ENCODE measurements around the gene TALDO1. TPM values are rescaled to one million over a fixed set of nuclear protein-coding genes. Genes with fewer than 3 reads are reported as not detected.

The TALDO1 gene
- total and polyA plus RNA-seq, 2 of the 8 experiments (the other 6 are each of a cell fraction or from before 2014, with no cell fraction given): 265 to 308 TPM

- TF ChIP-seq TAF7 (optimal IDR thresholded peaks at IDR 0.05; ENCODE audit: borderline replicate concordance, low read depth, low read length) (no peak), EGR1 (IDR thresholded peaks at IDR 0.05; ENCODE audit: borderline replicate concordance, low read depth, low read length) (no peak), JUN (IDR thresholded peaks at IDR 0.05; ENCODE audit: low read depth, low read length) (no peak), NANOG (IDR thresholded peaks at IDR 0.05; ENCODE audit: insufficient read depth, low read depth, low read length, poor library complexity, severe bottlenecking) (no peak), KDM5A (IDR thresholded peaks at IDR 0.05; ENCODE audit: low read length) (no peak), CHD2 (IDR thresholded peaks at IDR 0.05; ENCODE audit: low read length) (no peak), BRCA1 (IDR thresholded peaks at IDR 0.05; ENCODE audit: low read depth, low read length) (no peak), ZNF274 (IDR thresholded peaks at IDR 0.05; ENCODE audit: borderline replicate concordance, extremely low read depth, low read length) (no peak), TBP (IDR thresholded peaks at IDR 0.05; ENCODE audit: low read depth, low read length) (peak; percentile 67; the same call in 1 of the 2 replicates), CHD1 (IDR thresholded peaks at IDR 0.05; ENCODE audit: low read depth, low read length) (no peak), GABPA (IDR thresholded peaks at IDR 0.05; ENCODE audit: borderline replicate concordance, insufficient read depth, low read length) (peak; percentile 77; the same call in 1 of the 2 replicates), KDM4A (IDR thresholded peaks at IDR 0.05; ENCODE audit: low read depth, low read length, severe bottlenecking) (no peak), ATF2 (IDR thresholded peaks at IDR 0.05; ENCODE audit: low read length) (no peak; the same call in 1 of the 2 replicates), SIN3A (conservative IDR thresholded peaks at IDR 0.05 in 1 of 2, IDR thresholded peaks at IDR 0.05 in 1 of 2; ENCODE audit: low read depth in 1 of 2, low read length in 2 of 2) (0 out of 4 replicates have a peak, but pooled peaks of 1 of the 2 experiments have one; percentile 63), TAF1 (IDR thresholded peaks at IDR 0.05; ENCODE audit: low read depth, low read length) (peak; percentile 52; the same call in 1 of the 2 replicates), CEBPB (IDR thresholded peaks at IDR 0.05; ENCODE audit: low read depth, low read length) (no peak), YY1 (IDR thresholded peaks at IDR 0.05; ENCODE audit: low read depth, low read length) (peak; percentile 60; the same call in 1 of the 2 replicates), POLR2AphosphoS5 (IDR thresholded peaks at IDR 0.05; ENCODE audit: low read depth, low read length) (peak; percentile 48; the same call in 1 of the 2 replicates), MAX (IDR thresholded peaks at IDR 0.05) (peak; percentile 58)
- TF ChIP-seq, protein P1, sequence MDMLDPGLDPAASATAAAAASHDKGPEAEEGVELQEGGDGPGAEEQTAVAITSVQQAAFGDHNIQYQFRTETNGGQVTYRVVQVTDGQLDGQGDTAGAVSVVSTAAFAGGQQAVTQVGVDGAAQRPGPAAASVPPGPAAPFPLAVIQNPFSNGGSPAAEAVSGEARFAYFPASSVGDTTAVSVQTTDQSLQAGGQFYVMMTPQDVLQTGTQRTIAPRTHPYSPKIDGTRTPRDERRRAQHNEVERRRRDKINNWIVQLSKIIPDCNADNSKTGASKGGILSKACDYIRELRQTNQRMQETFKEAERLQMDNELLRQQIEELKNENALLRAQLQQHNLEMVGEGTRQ (IDR thresholded peaks at IDR 0.05; ENCODE audit: low read length): no peak
- TF ChIP-seq, protein P2, sequence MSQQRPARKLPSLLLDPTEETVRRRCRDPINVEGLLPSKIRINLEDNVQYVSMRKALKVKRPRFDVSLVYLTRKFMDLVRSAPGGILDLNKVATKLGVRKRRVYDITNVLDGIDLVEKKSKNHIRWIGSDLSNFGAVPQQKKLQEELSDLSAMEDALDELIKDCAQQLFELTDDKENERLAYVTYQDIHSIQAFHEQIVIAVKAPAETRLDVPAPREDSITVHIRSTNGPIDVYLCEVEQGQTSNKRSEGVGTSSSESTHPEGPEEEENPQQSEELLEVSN (IDR thresholded peaks at IDR 0.05): peak; percentile 77
These were observed 36.3 kb downstream of the TALDO1 start (continued) for GRCh38 chr11:783581-784015.

Data from H1 (cell line).